ENCODE data around the gene RHBDF2.

Gene RHBDF2

GRCh38 chr17:76484228-76484725 lies 16.9 kb downstream of the RHBDF2 start:
- DNase-seq: no peak

- DNase-seq: peak in 21 of 56 donors; percentile 20 to 58 (median 38)
Observed at GRCh38 chr17:76481071-76481655, 20.1 kb downstream of the RHBDF2 start.

- peak in 19 of 56 donors; percentile 13 to 60 (median 42) for DNase-seq
Observed at GRCh38 chr17:76480632-76481031, 20.6 kb downstream of the RHBDF2 start.

GRCh38 chr17:76479515-76480060 lies 21.6 kb downstream of the RHBDF2 start:
- DNase-seq: no peak

GRCh38 chr17:76478730-76479514 lies 22.3 kb downstream of the RHBDF2 start:
- DNase-seq: no peak

- DNase-seq: no peak
Observed at GRCh38 chr17:76478097-76478496, 23.1 kb downstream of the RHBDF2 start.

- no peak for DNase-seq
Observed at GRCh38 chr17:76477576-76477975, 23.6 kb downstream of the RHBDF2 start.

GRCh38 chr17:76476736-76477135 lies 24.5 kb downstream of the RHBDF2 start:
- no peak for DNase-seq

GRCh38 chr17:76475302-76475701 lies 25.9 kb downstream of the RHBDF2 start:
- DNase-seq: no peak

GRCh38 chr17:76474894-76475293 lies 26.3 kb downstream of the RHBDF2 start:
- no peak for DNase-seq

GRCh38 chr17:76474238-76474637 lies 27.0 kb downstream of the RHBDF2 start:
- no peak for DNase-seq

GRCh38 chr17:76473541-76473985 lies 27.7 kb downstream of the RHBDF2 start:
- DNase-seq: no peak

GRCh38 chr17:76472726-76473125 lies 28.5 kb downstream of the RHBDF2 start:
- DNase-seq: no peak

GRCh38 chr17:76472258-76472645 lies 29.0 kb downstream of the RHBDF2 start:
- DNase-seq: no peak

GRCh38 chr17:76471498-76472257 lies 29.5 kb downstream of the RHBDF2 start:
- no peak for DNase-seq

- DNase-seq: no peak
Observed at GRCh38 chr17:76469991-76470739, 31.1 kb downstream of the RHBDF2 start.

GRCh38 chr17:76469076-76469990 lies 31.9 kb downstream of the RHBDF2 start:
- no peak for DNase-seq

GRCh38 chr17:76468634-76469010 lies 32.6 kb downstream of the RHBDF2 start:
- no peak for DNase-seq

GRCh38 chr17:76467809-76468633 lies 33.2 kb downstream of the RHBDF2 start:
- no peak for DNase-seq

Measured in nucleus accumbens (tissue), 56 donors.